K562 (cell line): ENCODE data around the gene FAM83F.
"Not testable (repeated sequence)": the region's sequence is repeated elsewhere in the genome, so short reads cannot be mapped to it uniquely, and the experiment has no call there.

ENCODE experiments used
- CTBP1 ChIP-seq: fragments of 450-650 bp; IDR thresholded peaks from 2 replicates; pipeline ENCODE4 v1.6.1; 2016; ENCODE audit warnings: borderline replicate concordance
- TGIF2 ChIP-seq: sonication (generic); formaldehyde crosslinking; IDR thresholded peaks from 2 replicates; pipeline ENCODE4 v1.8.1; 2022; ENCODE audit warnings: mild to moderate bottlenecking, missing genetic modification reagents, moderate library complexity

DNA sequence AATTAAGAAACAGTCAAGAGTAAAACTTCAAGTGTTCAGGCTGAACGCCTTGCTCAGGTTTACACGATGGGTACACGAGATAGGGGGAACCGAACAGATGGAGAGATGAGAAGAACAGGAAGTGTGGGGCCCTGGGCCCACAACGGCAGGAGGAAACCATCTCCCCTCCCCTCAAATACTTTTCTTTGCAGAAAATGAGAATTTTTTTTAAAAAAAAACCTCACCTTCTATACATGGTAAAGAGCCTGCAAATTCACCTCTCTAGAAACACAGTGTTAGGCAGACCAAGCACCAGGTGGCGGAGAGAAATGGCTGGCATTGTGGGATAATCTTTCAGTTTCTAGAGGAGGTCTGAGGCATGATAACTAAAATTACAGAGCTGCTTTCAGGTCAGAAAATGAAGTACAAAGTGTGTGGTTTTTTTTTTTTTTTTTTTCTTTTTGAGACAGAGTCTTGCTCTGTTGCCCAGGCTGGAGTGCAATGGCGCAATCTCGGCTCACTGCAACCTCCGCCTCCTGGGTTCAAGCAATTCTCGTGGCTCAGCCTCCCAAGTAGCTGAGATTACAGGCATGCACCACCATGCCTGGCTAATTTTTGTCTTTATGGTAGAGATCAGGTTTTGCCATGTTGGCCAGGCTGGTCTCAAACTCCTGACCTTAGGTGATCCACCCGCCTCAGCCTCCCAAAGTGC lies 43.0 kb upstream of the FAM83F start:
- not testable (repeated sequence) for TF ChIP-seq TGIF2 (CRISPR knock-in tag); CTBP1
